Measurements from ENCODE around the gene SRD5A1.
"Not testable (repeated sequence)": the region's sequence is repeated elsewhere in the genome, so short reads cannot be mapped to it uniquely, and the experiment has no call there.

The SRD5A1 gene

DNA sequence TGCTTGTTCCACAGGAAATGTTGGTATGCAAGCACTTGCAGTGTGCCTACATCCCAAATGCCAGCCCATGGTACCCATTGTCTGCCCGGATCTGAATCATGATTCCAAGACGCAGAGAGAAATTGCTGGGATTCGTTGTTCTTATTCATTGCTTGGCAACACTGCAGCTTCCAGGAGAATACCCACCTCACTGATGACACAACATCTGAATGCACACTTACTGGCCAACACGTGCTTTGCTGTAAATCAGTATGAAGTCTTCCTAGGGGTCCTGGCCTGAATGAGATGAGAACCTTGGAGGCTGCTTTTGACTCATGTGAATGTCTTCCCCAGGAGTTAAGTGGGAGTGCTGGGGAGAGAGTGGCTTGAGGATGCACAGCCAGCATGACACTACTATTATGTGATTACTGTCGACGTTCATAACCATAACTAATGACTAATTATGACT is 11.6 kb downstream of the SRD5A1 start:
- Histone ChIP-seq H3K4me1 (ENCODE audit: control insufficient read depth, insufficient read depth, low read length) (peaks cover 3% of the 10 kb centered on the region; the same call in 1 of the 2 replicates), H3K9me3 (ENCODE audit: control insufficient read depth, insufficient read depth, low read length) (no peaks in the 10 kb centered on the region), H3K27ac (ENCODE audit: low read depth, low read length) (no peak overlapping the region), H3K27me3 (ENCODE audit: control insufficient read depth, insufficient read depth, low read length) (no peaks in the 10 kb centered on the region), H3K36me3 (ENCODE audit: control insufficient read depth, insufficient read depth, low read length) (peaks cover 13% of the 10 kb centered on the region; the same call in 1 of the 2 replicates), H3K9ac (ENCODE audit: low read depth, low read length) (no peak overlapping the region), H3K4me3 (ENCODE audit: low read depth, low read length) (no peak overlapping the region)

DNA sequence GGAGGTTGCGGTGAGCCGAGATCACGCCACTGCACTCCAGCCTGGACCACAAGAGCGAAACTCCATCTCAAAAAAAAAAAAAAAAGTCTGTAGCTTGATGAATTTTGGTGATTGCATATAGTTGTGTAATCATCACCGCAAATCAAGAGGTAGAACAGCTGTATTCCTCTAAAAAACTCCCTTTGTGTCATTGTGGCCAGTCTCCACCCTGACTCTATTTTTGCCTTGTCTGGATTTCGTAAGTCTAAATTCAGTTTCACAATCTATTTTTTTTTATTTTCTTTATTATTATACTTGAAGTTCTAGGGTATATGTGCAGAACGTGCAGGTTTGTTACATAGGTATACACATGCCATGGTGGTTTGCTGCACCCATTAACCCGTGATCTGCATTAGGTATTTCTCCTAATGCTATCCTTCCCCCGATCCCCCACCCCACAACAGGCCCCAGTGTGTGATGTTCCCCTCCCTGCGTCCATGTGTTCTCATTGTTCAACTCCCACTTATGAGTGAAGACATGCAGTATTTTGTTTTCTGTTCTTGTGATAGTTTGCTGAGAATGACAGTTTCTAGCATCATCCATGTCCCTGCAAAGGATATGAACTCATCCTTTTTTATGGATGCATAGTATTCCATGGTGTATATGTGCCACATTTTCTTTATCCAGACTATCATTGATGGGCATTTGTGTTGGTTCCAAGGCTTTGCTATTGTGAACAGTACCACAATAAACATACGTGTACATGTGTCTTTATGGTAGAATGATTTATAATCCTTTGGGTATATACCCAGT is 12.5 kb downstream of the SRD5A1 start:
- not testable (repeated sequence) for H3K4me3 ChIP-seq (ENCODE audit: low read depth, low read length); H3K27ac ChIP-seq (ENCODE audit: low read depth, low read length); H3K9me3 ChIP-seq (ENCODE audit: control insufficient read depth, insufficient read depth, low read length); H3K9ac ChIP-seq (ENCODE audit: low read depth, low read length); H3K4me1 ChIP-seq (ENCODE audit: control insufficient read depth, insufficient read depth, low read length); H3K27me3 ChIP-seq (ENCODE audit: control insufficient read depth, insufficient read depth, low read length)
- H3K36me3 ChIP-seq (ENCODE audit: control insufficient read depth, insufficient read depth, low read length), result peaks cover 13% of the 10 kb centered on the region; the same call in 1 of the 2 replicates

DNA sequence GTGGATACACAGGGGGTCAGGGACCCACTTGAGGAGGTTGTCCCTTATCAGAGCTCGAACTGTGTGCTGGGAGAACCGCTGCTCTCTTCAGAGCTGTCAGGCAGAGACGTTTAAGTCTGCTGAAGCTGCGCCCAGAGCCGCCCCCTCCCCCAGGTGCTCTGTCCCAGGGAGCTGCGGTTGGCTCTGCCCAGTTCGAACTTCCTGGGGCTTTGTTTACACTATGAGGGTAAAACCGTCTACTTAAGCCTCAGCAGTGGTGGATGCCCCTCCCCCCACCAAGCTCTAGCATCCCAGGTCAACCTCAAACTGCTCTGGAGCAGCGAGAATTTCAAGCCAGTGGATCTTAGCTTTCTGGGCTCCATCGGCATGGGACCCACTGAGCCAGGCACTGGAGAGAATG is 15.9 kb downstream of the SRD5A1 start:
- Histone ChIP-seq H3K4me1 (ENCODE audit: control insufficient read depth, insufficient read depth, low read length) (peaks cover 3% of the 10 kb centered on the region; the same call in 1 of the 2 replicates), H3K9ac (ENCODE audit: low read depth, low read length) (no peak overlapping the region), H3K9me3 (ENCODE audit: control insufficient read depth, insufficient read depth, low read length) (no peaks in the 10 kb centered on the region), H3K27me3 (ENCODE audit: control insufficient read depth, insufficient read depth, low read length) (no peaks in the 10 kb centered on the region), H3K27ac (ENCODE audit: low read depth, low read length) (no peak overlapping the region), H3K36me3 (ENCODE audit: control insufficient read depth, insufficient read depth, low read length) (peaks cover 24% of the 10 kb centered on the region), H3K4me3 (ENCODE audit: low read depth, low read length) (no peak overlapping the region)

DNA sequence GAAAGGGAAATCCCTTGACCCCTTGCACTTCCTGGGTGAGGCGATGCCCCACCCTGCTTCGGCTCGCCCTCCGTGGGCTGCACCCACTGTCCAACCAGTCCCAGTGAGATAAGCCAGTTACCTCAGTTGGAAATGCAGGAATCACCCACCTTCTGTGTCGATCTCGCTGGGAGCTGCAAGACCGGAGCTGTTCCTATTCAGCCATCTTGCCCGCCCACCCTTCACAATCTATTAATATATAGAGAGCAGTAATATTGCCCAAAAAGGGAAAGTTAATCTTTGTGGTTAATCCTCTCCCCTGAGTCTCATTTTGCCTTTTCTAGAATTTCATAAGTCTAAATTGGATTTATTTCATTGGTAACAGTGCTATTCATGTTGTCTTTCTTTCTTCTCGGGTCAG is 16.4 kb downstream of the SRD5A1 start:
- Histone ChIP-seq H3K27me3 (ENCODE audit: control insufficient read depth, insufficient read depth, low read length) (no peaks in the 10 kb centered on the region), H3K4me1 (ENCODE audit: control insufficient read depth, insufficient read depth, low read length) (peaks cover 3% of the 10 kb centered on the region; the same call in 1 of the 2 replicates), H3K9ac (ENCODE audit: low read depth, low read length) (no peak overlapping the region), H3K27ac (ENCODE audit: low read depth, low read length) (no peak overlapping the region), H3K36me3 (ENCODE audit: control insufficient read depth, insufficient read depth, low read length) (peaks cover 20% of the 10 kb centered on the region), H3K9me3 (ENCODE audit: control insufficient read depth, insufficient read depth, low read length) (no peaks in the 10 kb centered on the region), H3K4me3 (ENCODE audit: low read depth, low read length) (no peak overlapping the region)

DNA sequence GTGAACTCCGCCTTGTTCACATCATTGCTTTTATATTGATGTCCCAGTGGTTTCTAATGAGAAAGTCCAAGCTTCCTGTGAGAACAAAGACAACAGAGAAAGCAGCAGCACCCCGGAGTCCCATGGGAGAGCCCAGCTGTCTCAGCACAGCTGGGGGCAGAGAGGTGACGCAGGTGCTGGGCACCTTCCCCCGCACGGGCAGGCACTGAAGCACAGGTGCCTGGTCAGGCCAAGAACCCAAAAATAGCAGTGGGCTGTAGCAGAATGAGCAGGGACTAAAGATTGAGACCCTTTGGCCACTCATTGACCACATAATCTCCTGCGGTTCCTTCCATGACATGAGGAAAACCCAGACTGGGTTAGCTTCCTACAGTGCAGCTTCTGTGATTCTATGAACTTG is 18.8 kb downstream of the SRD5A1 start:
- no peaks in the 10 kb centered on the region for H3K9me3 ChIP-seq (ENCODE audit: control insufficient read depth, insufficient read depth, low read length)
- peaks cover 3% of the 10 kb centered on the region; the same call in 1 of the 2 replicates for H3K4me1 ChIP-seq (ENCODE audit: control insufficient read depth, insufficient read depth, low read length)
- no peaks in the 10 kb centered on the region for H3K27me3 ChIP-seq (ENCODE audit: control insufficient read depth, insufficient read depth, low read length)
- no peak overlapping the region for H3K9ac ChIP-seq (ENCODE audit: low read depth, low read length)
- H3K36me3 ChIP-seq (ENCODE audit: control insufficient read depth, insufficient read depth, low read length), result peaks cover 34% of the 10 kb centered on the region
- H3K4me3 ChIP-seq (ENCODE audit: low read depth, low read length), result no peak overlapping the region
- no peak overlapping the region for H3K27ac ChIP-seq (ENCODE audit: low read depth, low read length)

DNA sequence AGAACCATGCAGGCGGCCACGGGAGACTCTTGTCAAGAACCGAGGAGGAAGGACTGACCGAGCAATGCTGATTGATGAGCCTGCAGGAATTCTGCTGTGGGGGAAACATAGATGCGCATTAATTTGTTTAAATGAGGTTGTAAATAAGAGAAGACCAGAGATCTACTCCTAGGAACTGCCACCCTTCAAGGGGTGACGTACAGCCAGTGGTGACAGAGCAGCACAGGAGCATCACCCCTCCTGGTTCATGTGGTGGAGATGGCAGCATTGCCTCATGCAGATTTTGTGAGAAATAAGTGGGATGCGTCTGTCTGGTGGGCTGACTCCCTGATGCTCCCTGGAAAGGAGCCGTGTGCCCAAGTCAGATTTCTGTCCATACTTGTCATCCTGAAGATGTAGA is 22.2 kb downstream of the SRD5A1 start:
- Histone ChIP-seq H3K9me3 (ENCODE audit: control insufficient read depth, insufficient read depth, low read length) (no peaks in the 10 kb centered on the region), H3K27me3 (ENCODE audit: control insufficient read depth, insufficient read depth, low read length) (no peaks in the 10 kb centered on the region), H3K9ac (ENCODE audit: low read depth, low read length) (no peak overlapping the region), H3K36me3 (ENCODE audit: control insufficient read depth, insufficient read depth, low read length) (peaks cover 58% of the 10 kb centered on the region), H3K4me1 (ENCODE audit: control insufficient read depth, insufficient read depth, low read length) (no peaks in the 10 kb centered on the region), H3K27ac (ENCODE audit: low read depth, low read length) (no peak overlapping the region), H3K4me3 (ENCODE audit: low read depth, low read length) (no peak overlapping the region)

DNA sequence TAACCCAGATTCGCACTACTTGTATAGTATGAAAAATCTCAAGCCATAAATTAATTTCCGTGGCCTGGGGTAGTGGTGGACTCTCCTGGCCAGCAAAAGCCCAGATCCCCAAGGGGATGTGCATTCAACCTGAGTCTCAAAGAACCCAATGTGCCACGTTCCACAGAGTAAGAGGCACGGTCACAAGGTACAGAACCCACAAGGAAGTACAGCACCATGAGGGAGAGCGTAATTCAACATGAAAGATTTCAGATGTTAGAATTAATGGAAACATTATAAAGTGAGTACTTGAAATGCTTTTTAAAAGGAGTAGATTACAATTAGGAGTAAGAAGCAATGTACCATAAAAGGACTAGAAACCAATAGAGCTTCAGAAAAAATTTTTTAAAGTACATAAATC is 23.4 kb downstream of the SRD5A1 start:
- no peaks in the 10 kb centered on the region for H3K9me3 ChIP-seq (ENCODE audit: control insufficient read depth, insufficient read depth, low read length)
- H3K27ac ChIP-seq (ENCODE audit: low read depth, low read length), result no peak overlapping the region
- no peaks in the 10 kb centered on the region for H3K27me3 ChIP-seq (ENCODE audit: control insufficient read depth, insufficient read depth, low read length)
- peaks cover 58% of the 10 kb centered on the region for H3K36me3 ChIP-seq (ENCODE audit: control insufficient read depth, insufficient read depth, low read length)
- no peak overlapping the region for H3K9ac ChIP-seq (ENCODE audit: low read depth, low read length)
- no peak overlapping the region for H3K4me3 ChIP-seq (ENCODE audit: low read depth, low read length)
- H3K4me1 ChIP-seq (ENCODE audit: control insufficient read depth, insufficient read depth, low read length), result no peaks in the 10 kb centered on the region

DNA sequence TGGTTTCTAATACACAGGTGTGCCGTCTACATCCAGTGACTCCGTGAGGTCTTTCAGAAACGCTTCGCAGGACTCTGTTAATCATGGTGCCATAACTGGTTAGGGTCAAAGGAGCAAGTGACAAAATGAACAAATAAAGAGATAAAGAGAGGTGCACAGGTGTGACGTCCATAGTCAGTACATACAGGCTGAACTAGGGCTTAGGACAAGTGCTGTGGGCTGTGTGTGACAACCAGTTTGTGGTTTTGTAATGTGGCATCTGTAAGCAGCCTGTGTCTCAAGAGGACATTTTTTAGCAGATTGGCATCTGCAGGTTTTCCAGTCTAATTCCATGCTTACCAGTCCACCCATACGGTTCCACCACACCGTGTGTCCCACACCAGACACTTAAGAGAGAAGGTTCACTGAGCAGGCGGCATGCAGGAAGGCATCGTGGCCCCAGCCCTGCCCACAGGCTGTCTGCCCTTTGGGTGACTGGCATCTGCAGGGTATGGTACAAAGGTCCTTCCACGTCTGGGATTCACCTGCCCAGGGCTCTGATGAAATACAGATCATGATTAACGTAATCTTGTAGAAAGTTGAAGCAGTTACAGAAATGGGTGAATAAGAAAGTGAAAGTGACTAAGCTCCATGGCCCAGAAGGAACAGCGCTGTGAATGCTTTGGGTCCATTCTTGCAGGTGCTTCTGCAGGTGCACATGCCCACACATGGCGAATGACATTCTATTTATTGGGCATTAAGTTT is 26.9 kb downstream of the SRD5A1 start:
- Histone ChIP-seq H3K27me3 (ENCODE audit: control insufficient read depth, insufficient read depth, low read length) (no peaks in the 10 kb centered on the region), H3K4me1 (ENCODE audit: control insufficient read depth, insufficient read depth, low read length) (no peaks in the 10 kb centered on the region), H3K9me3 (ENCODE audit: control insufficient read depth, insufficient read depth, low read length) (no peaks in the 10 kb centered on the region), H3K27ac (ENCODE audit: low read depth, low read length) (no peak overlapping the region), H3K36me3 (ENCODE audit: control insufficient read depth, insufficient read depth, low read length) (peaks cover 55% of the 10 kb centered on the region), H3K4me3 (ENCODE audit: low read depth, low read length) (no peak overlapping the region), H3K9ac (ENCODE audit: low read depth, low read length) (no peak overlapping the region)

DNA sequence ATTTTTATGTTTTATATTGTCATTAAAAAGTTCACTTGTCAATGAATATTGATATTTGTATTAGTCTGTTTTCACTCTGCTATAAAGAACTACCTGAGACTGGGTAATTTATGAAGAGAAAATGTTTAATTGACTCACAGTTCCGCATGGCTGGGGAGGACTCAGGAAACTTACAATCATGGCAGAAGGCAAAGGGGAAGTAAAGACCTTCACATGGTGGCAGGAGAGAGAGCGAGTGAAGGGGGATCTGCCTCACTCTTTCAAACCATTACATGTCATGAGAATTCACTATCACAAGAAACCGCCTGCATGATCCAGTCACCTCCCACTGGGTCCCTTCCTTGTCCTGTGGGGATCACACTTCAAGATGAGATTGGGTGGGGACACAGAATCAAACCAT is 27.4 kb downstream of the SRD5A1 start:
- Histone ChIP-seq H3K9ac (ENCODE audit: low read depth, low read length) (no peak overlapping the region), H3K36me3 (ENCODE audit: control insufficient read depth, insufficient read depth, low read length) (peaks cover 49% of the 10 kb centered on the region), H3K4me3 (ENCODE audit: low read depth, low read length) (no peak overlapping the region), H3K9me3 (ENCODE audit: control insufficient read depth, insufficient read depth, low read length) (no peaks in the 10 kb centered on the region), H3K4me1 (ENCODE audit: control insufficient read depth, insufficient read depth, low read length) (no peaks in the 10 kb centered on the region), H3K27me3 (ENCODE audit: control insufficient read depth, insufficient read depth, low read length) (no peaks in the 10 kb centered on the region), H3K27ac (ENCODE audit: low read depth, low read length) (no peak overlapping the region)

DNA sequence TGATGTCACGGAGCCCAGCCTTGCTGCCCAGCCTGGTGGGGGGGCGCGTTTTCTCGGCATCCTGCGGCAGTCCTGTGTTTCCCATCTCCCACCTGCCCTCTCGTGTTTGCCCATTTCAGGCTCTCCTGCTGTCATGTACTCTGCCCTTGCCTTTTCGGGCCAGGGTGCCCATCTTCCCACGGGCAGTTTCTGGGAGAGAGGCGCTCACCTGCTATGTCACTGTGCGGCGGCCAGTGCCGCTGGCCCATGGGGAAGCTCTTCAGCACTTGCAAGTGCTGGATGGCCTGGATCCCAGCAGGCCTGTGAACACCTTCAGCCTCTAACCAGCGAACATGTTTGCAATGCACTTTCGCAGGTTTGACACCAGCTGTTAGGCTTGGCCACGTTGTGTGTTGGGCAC is 33.5 kb downstream of the SRD5A1 start:
- Histone ChIP-seq H3K36me3 (ENCODE audit: control insufficient read depth, insufficient read depth, low read length) (peaks cover 12% of the 10 kb centered on the region; the same call in 1 of the 2 replicates), H3K4me1 (ENCODE audit: control insufficient read depth, insufficient read depth, low read length) (0 out of 2 replicates have a peak, but pooled peaks cover 3% of the 10 kb centered on the region), H3K4me3 (ENCODE audit: low read depth, low read length) (no peak overlapping the region), H3K27me3 (ENCODE audit: control insufficient read depth, insufficient read depth, low read length) (no peaks in the 10 kb centered on the region), H3K9me3 (ENCODE audit: control insufficient read depth, insufficient read depth, low read length) (no peaks in the 10 kb centered on the region), H3K27ac (ENCODE audit: low read depth, low read length) (no peak overlapping the region), H3K9ac (ENCODE audit: low read depth, low read length) (no peak overlapping the region)

DNA sequence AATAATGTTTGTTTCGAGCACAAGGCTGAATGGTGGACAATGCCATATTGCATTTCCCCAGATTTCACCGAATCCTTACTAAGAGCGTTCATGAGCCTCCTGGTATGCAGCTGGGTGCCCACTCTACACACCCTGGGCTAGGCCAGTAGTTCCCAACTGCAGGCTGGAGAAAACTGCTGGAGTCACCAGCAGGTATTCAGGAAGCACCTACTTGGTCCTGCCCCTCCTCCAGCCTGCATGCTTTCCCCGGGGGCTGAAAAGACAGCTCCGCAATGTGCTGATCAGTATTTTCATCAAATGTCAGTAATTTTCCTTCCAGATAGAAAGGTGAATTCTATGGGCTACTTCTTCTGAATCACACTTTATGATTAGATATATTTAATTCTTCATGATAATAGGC is 34.4 kb downstream of the SRD5A1 start:
- Histone ChIP-seq H3K4me3 (ENCODE audit: low read depth, low read length) (no peak overlapping the region), H3K4me1 (ENCODE audit: control insufficient read depth, insufficient read depth, low read length) (0 out of 2 replicates have a peak, but pooled peaks cover 3% of the 10 kb centered on the region), H3K9ac (ENCODE audit: low read depth, low read length) (no peak overlapping the region), H3K27me3 (ENCODE audit: control insufficient read depth, insufficient read depth, low read length) (no peaks in the 10 kb centered on the region), H3K27ac (ENCODE audit: low read depth, low read length) (no peak overlapping the region), H3K36me3 (ENCODE audit: control insufficient read depth, insufficient read depth, low read length) (peaks cover 7% of the 10 kb centered on the region; the same call in 1 of the 2 replicates), H3K9me3 (ENCODE audit: control insufficient read depth, insufficient read depth, low read length) (no peaks in the 10 kb centered on the region)
